IMR-90 (cell line): ENCODE results near the gene HPSE2. TPM values are rescaled to one million over a fixed set of nuclear protein-coding genes. Genes with fewer than 3 reads are reported as not detected.

Experiments used
- ATAC-seq: fragments of 200-7000 bp; cut with Tn5 transposase; 2 replicates; pipeline ENCODE4 v1.9.1; 2020; ENCODE audit warnings: low read depth, mild to moderate bottlenecking, moderate library complexity
- BruUV-seq: library from RNA; stranded (reverse); fragments of 400-500 nt; replicated peaks from 2 replicates; lab custom pipeline; 2021; lab: Mats Ljungman, UMichigan
- CTCF ChIA-PET: fragments of 300-600 bp; formaldehyde crosslinking; extraction: SDS; loops from one replicate; lab custom pipeline; 2021; ENCODE audit warnings: antibody characterized with exemption; lab: Yijun Ruan, JAX
- POLR2A ChIA-PET: fragments of 300-600 bp; sonication (Branson Sonifier 250); formaldehyde crosslinking; loops from one replicate; lab custom pipeline; 2022; ENCODE audit warnings: antibody characterized with exemption; ENCODE audit not compliant: unreplicated experiment; lab: Charles Lee
- DNase-seq: peaks from one replicate; pipeline ENCODE4 v3.0.0; 2013
- H2AFZ ChIP-seq: replicated peaks from 2 replicates; pipeline ENCODE3; 2013; ENCODE audit warnings: low read length, mild to moderate bottlenecking; ENCODE audit not compliant: poor library complexity
- H2AK5ac ChIP-seq: 2 replicates; pipeline ENCODE4 v1.6.1; 2013; ENCODE audit warnings: low read depth, low read length, inconsistent platforms
- H2AK9ac ChIP-seq: replicated peaks from 2 replicates; pipeline ENCODE3; 2013; ENCODE audit warnings: mild to moderate bottlenecking, low read depth, low read length, moderate library complexity; ENCODE audit not compliant: poor library complexity
- H2BK120ac ChIP-seq: 2 replicates; pipeline ENCODE4 v1.6.1; 2013; ENCODE audit warnings: low read depth, low read length, inconsistent platforms
- H2BK15ac ChIP-seq: 3 replicates; pipeline ENCODE4 v1.6.1; 2013; ENCODE audit warnings: low read depth, low read length, inconsistent platforms
- H2BK20ac ChIP-seq: 2 replicates; pipeline ENCODE4 v1.6.1; 2013; ENCODE audit warnings: low read depth, mild to moderate bottlenecking, inconsistent platforms, low read length, moderate library complexity
- H2BK5ac ChIP-seq: 2 replicates; pipeline ENCODE4 v1.6.1; 2013; ENCODE audit warnings: mild to moderate bottlenecking, low read depth, low read length, inconsistent platforms; ENCODE audit not compliant: poor library complexity, severe bottlenecking
- H3K14ac ChIP-seq: replicated peaks from 2 replicates; pipeline ENCODE4 v1.6.1; 2013; ENCODE audit warnings: low read depth, low read length, inconsistent platforms
- H3K18ac ChIP-seq: 2 replicates; pipeline ENCODE4 v1.6.1; 2013; ENCODE audit warnings: low read depth, low read length, control low read depth
- H3K23ac ChIP-seq: 2 replicates; pipeline ENCODE4 v1.6.1; 2013; ENCODE audit warnings: low read depth, low read length, inconsistent platforms
- H3K27ac ChIP-seq: 2 replicates; pipeline ENCODE4 v1.5.1; 2013; ENCODE audit warnings: mild to moderate bottlenecking, control low read depth, low read length; ENCODE audit not compliant: insufficient read depth
- H3K27me3 ChIP-seq: 2 replicates; pipeline ENCODE4 v1.6.1; 2013; ENCODE audit warnings: low read length; ENCODE audit not compliant: control insufficient read depth, insufficient read depth
- H3K36me3 ChIP-seq: 2 replicates; pipeline ENCODE4 v1.6.1; 2013; ENCODE audit warnings: low read length, mixed read lengths; ENCODE audit not compliant: control insufficient read depth, insufficient read depth
- H3K4ac ChIP-seq: 2 replicates; pipeline ENCODE4 v1.6.1; 2013; ENCODE audit warnings: low read depth, low read length, inconsistent platforms
- H3K4me1 ChIP-seq: 2 replicates; pipeline ENCODE4 v1.6.1; 2013; ENCODE audit warnings: low read length, mixed read lengths; ENCODE audit not compliant: control insufficient read depth, insufficient read depth
- H3K4me2 ChIP-seq: 2 replicates; pipeline ENCODE4 v1.6.1; 2013; ENCODE audit warnings: low read depth, mild to moderate bottlenecking, control low read depth, low read length, moderate library complexity
- H3K4me3 ChIP-seq: 2 replicates; pipeline ENCODE4 v1.5.1; 2013; ENCODE audit warnings: low read depth, mild to moderate bottlenecking, control low read depth, low read length, moderate library complexity; ENCODE audit not compliant: insufficient read depth
- H3K56ac ChIP-seq: 2 replicates; pipeline ENCODE4 v1.6.1; 2013; ENCODE audit warnings: low read length, inconsistent platforms; ENCODE audit not compliant: insufficient read depth; ENCODE audit errors: extremely low read depth
- H3K79me1 ChIP-seq, 2 experiments: 2 replicates each; pipeline ENCODE4 v1.6.1; 2013; ENCODE audit warnings: low read length in 2 of 2, inconsistent platforms in 1 of 2, low read depth in 1 of 2
- H3K9ac ChIP-seq: 2 replicates; pipeline ENCODE4 v1.6.1; 2013; ENCODE audit warnings: low read depth, low read length, control low read depth
- H3K9me1 ChIP-seq: 2 replicates; pipeline ENCODE4 v1.6.1; 2013; ENCODE audit warnings: low read length, inconsistent platforms; ENCODE audit not compliant: insufficient read depth
- H3K9me3 ChIP-seq: 2 replicates; pipeline ENCODE4 v1.6.1; 2013; ENCODE audit warnings: low read length; ENCODE audit not compliant: control insufficient read depth, insufficient read depth
- H4K20me1 ChIP-seq: 2 replicates; pipeline ENCODE4 v1.6.1; 2013; ENCODE audit warnings: low read length, inconsistent platforms; ENCODE audit not compliant: insufficient read depth
- H4K5ac ChIP-seq: 2 replicates; pipeline ENCODE4 v1.6.1; 2013; ENCODE audit warnings: mild to moderate bottlenecking, low read depth, low read length, control low read depth
- H4K8ac ChIP-seq, 2 experiments: 2 replicates each; pipeline ENCODE4 v1.6.1; 2013; ENCODE audit warnings: low read depth in 2 of 2, low read length in 2 of 2, control low read depth in 1 of 2, inconsistent platforms in 1 of 2
- H4K91ac ChIP-seq: 2 replicates; pipeline ENCODE4 v1.6.1; 2013; ENCODE audit warnings: low read depth, low read length, inconsistent platforms; ENCODE audit not compliant: insufficient read depth
- BHLHE40 ChIP-seq: fragments of 150-350 bp; IDR thresholded peaks from 2 replicates; pipeline ENCODE4 v1.6.1; 2016; ENCODE audit warnings: mild to moderate bottlenecking, low read depth, low read length
- CEBPB ChIP-seq: IDR thresholded peaks from 2 replicates; pipeline ENCODE4 v1.6.1; 2012; ENCODE audit warnings: low read depth, low read length, improper control_type of control experiment
- CHD1 ChIP-seq: IDR thresholded peaks from 2 replicates; pipeline ENCODE4 v1.6.1; 2012; ENCODE audit warnings: low read depth, low read length, improper control_type of control experiment
- CTCF ChIP-seq: conservative IDR thresholded peaks from 2 replicates; pipeline ENCODE4 v1.5.1; 2012; ENCODE audit warnings: mild to moderate bottlenecking, low read depth, low read length, improper control_type of control experiment
- FOS ChIP-seq: fragments of 150-350 bp; IDR thresholded peaks from 2 replicates; pipeline ENCODE4 v1.6.1; 2016; ENCODE audit warnings: low read depth, low read length
- MAFK ChIP-seq: IDR thresholded peaks from 2 replicates; pipeline ENCODE4 v1.6.1; 2012; ENCODE audit warnings: low read depth, low read length, improper control_type of control experiment
- MAZ ChIP-seq: IDR thresholded peaks from 2 replicates; pipeline ENCODE4 v1.6.1; 2012; ENCODE audit warnings: low read depth, mild to moderate bottlenecking, low read length, improper control_type of control experiment, moderate library complexity, borderline replicate concordance
- MXI1 ChIP-seq: IDR thresholded peaks from 2 replicates; pipeline ENCODE4 v1.6.1; 2012; ENCODE audit warnings: low read depth, mild to moderate bottlenecking, low read length, moderate library complexity, borderline replicate concordance
- NFE2L2 ChIP-seq: fragments of 150-350 bp; IDR thresholded peaks from 2 replicates; pipeline ENCODE4 v1.6.1; 2016; ENCODE audit warnings: low read depth, mild to moderate bottlenecking, low read length
- RAD21 ChIP-seq: IDR thresholded peaks from 2 replicates; pipeline ENCODE4 v1.6.1; 2012; ENCODE audit warnings: low read length, improper control_type of control experiment
- RCOR1 ChIP-seq: IDR thresholded peaks from 2 replicates; pipeline ENCODE4 v1.6.1; 2012; ENCODE audit warnings: mild to moderate bottlenecking, low read length, improper control_type of control experiment; ENCODE audit not compliant: insufficient replicate concordance
- WGBS, 2 experiments: methylation state at CpG; one replicate each; pipeline versions ENCODE4 v1.1.5 to v1.1.7; 2013; ENCODE audit warnings: missing lambda C conversion rate in 2 of 2; ENCODE audit not compliant: insufficient read length in 1 of 2; ENCODE audit errors: extremely low coverage in 2 of 2; 5-methylcytosine and 5-hydroxymethylcytosine counted together
- dilution Hi-C: fragments of 300-500 bp; cut with HindIII; formaldehyde crosslinking; loops from one replicate; pipeline ENCODE4 v1.14.3; 2018; ENCODE audit warnings: low sequenced_read_pairs; ENCODE audit not compliant: unreplicated experiment
- in situ Hi-C: fragments of 300-500 bp; cut with MboI; formaldehyde crosslinking; loops from 3 replicates; pipeline ENCODE4 v1.14.3; 2019; ENCODE audit warnings: low sequenced_read_pairs, inconsistent platforms, mixed read lengths
- intact Hi-C: fragments of 100-400 bp; cut with micrococcal nuclease; formaldehyde crosslinking; loops from 2 replicates; pipeline ENCODE4 v1.10.0; 2022
- polyA plus RNA-seq, 3 experiments: library from polyadenylated mRNA; depleted of rRNA; stranded (reverse); fragments of >200 nt; gene quantifications; 2 replicates each; pipeline ENCODE4 v1.2.3, GENCODE V29; 2012; ENCODE audit warnings: low replicate concordance in 1 of 3
- total RNA-seq: library from RNA; depleted of rRNA; stranded (reverse); fragments of >200 nt; gene quantifications from 2 replicates; pipeline ENCODE4 v1.2.3, GENCODE V29; 2012
- TF ChIP-seq, protein P1 (sequence below): fragments of 150-350 bp; IDR thresholded peaks from 2 replicates; pipeline ENCODE4 v1.6.1; 2016; ENCODE audit warnings: low read depth, mild to moderate bottlenecking, low read length, moderate library complexity, borderline replicate concordance

Gene HPSE2
- total and polyA plus RNA-seq, 2 of the 4 experiments (the other 2 are of a cell fraction) = not detected

GRCh38 chr10:98560565-98560964 lies 675.1 kb downstream of the HPSE2 start:
- DNase-seq (no peak), ATAC-seq (no peak)
- H2BK5ac ChIP-seq = no peak overlapping the region
- H3K9me1 ChIP-seq = no peaks in the 10 kb centered on the region
- no peaks in the 10 kb centered on the region for H3K9me3 ChIP-seq
- dilution Hi-C loops = no loop called here
- no peak overlapping the region for H3K56ac ChIP-seq
- no peak overlapping the region for H3K14ac ChIP-seq
- H3K23ac ChIP-seq = no peak overlapping the region
- no peaks in the 10 kb centered on the region for H3K4me1 ChIP-seq
- H2AK9ac ChIP-seq = no peak overlapping the region
- in situ Hi-C loops = no loop called here
- no peak overlapping the region for H4K8ac ChIP-seq
- H3K18ac ChIP-seq = no peak overlapping the region
- H3K27ac ChIP-seq = no peak overlapping the region
- H3K36me3 ChIP-seq = no peaks in the 10 kb centered on the region
- no peaks in the 10 kb centered on the region for H3K79me1 ChIP-seq
- no peak overlapping the region for H2BK20ac ChIP-seq
- WGBS, 2 experiments = no CpG with 5 or more reads among the region's 2 CpGs
- no peaks in the 10 kb centered on the region for H4K20me1 ChIP-seq
- ChIA-PET POLR2A (no interaction called here), CTCF (no interaction called here)
- H4K91ac ChIP-seq = no peak overlapping the region
- H3K27me3 ChIP-seq = no peaks in the 10 kb centered on the region
- H3K4me3 ChIP-seq = no peak overlapping the region
- no peak overlapping the region for H3K4ac ChIP-seq
- no TSS peak for BruUV-seq
- no peak overlapping the region for H3K9ac ChIP-seq
- H2AFZ ChIP-seq = no peak overlapping the region
- TF ChIP-seq NFE2L2 (no peak), CHD1 (no peak), MAZ (no peak), BHLHE40 (no peak), FOS (no peak), RAD21 (no peak), RCOR1 (no peak), CEBPB (no peak), CTCF (no peak), MXI1 (no peak), MAFK (no peak)
- TF ChIP-seq, protein P1, sequence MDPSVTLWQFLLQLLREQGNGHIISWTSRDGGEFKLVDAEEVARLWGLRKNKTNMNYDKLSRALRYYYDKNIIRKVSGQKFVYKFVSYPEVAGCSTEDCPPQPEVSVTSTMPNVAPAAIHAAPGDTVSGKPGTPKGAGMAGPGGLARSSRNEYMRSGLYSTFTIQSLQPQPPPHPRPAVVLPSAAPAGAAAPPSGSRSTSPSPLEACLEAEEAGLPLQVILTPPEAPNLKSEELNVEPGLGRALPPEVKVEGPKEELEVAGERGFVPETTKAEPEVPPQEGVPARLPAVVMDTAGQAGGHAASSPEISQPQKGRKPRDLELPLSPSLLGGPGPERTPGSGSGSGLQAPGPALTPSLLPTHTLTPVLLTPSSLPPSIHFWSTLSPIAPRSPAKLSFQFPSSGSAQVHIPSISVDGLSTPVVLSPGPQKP = no peak
- no peak overlapping the region for H3K4me2 ChIP-seq
- no peak overlapping the region for H2BK15ac ChIP-seq
- H2BK120ac ChIP-seq = no peak overlapping the region
- H4K5ac ChIP-seq = no peak overlapping the region
- intact Hi-C loops = no loop called here
- H2AK5ac ChIP-seq = no peak overlapping the region
